Activated T-cell treated with anti-CD3 and anti-CD28 coated beads, Interleukin-2, amount 50 U/mL, for 1 hour (primary cell): ENCODE data around the gene MLLT10.

Experiments
- DNase-seq: peaks from one replicate; pipeline ENCODE4 v3.0.0-alpha.2; 2020

The MLLT10 gene

DNA sequence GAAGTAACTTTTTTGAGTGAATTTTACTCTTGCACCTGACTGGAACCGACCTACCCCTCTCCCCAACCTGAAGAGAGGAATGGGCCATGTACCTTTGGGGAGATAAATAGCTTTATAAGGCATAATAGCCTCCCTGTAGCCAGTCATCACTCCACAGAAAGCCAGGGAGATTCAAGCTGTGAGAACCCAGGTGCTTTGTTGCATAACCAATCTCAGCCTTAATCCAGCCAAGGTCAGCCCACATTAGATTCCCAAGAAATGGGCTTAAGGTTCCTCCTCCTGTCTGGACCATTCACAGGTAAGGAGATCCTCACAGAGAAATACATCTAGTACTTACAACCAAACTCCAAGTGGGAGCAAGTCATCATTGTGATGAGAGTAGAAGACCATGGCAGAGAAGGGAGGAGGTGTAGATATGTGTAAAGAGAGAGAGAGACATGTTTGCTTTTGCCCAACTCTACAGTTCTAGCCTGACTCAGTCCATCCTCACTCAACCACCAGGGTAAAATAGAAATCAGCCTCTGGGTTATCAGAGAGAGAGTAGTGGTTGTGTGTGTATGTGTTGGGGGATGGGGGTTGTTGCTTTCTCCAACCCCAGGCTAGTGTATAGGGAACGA is 32.2 kb upstream of the MLLT10 start:
- DNase-seq: no peak

DNA sequence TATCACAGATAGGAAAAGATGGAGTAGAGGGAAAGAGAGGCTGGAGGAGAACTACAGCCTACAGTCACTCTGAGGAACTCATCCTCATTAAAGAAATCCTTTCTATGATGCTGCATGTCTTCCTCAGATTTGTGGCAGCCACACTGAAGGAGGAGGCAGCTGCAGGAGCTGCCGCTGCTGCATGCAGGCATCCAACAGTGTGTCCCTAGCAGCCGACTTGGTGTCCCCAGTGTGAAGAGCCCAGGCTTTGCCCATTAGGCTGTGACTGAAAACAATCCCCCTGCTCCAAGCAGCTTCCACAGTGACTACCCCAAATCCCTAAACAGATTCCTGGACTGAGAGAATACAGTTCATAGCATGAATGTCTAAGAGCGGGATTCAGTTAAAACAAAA is 31.7 kb upstream of the MLLT10 start:
- DNase-seq: no peak

DNA sequence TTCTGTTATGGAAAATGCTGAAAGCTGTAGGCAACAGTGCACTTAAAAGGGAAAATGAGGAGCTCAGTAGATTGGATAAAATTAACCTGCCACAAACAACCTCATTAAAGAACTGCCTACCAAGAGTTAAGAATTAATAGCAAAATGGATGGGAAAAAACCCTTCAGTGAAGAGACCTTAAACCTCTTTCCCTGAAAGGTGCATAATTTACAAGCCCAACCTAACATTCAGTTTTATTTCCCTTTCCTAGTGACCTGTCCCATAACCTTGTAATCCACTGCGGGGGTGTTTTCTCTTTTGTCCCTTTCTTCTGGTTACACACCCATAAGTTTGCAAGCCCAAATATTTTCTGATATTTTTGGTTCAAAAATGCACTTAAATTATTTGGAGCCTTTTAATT is 30.5 kb upstream of the MLLT10 start:
- no peak for DNase-seq

DNA sequence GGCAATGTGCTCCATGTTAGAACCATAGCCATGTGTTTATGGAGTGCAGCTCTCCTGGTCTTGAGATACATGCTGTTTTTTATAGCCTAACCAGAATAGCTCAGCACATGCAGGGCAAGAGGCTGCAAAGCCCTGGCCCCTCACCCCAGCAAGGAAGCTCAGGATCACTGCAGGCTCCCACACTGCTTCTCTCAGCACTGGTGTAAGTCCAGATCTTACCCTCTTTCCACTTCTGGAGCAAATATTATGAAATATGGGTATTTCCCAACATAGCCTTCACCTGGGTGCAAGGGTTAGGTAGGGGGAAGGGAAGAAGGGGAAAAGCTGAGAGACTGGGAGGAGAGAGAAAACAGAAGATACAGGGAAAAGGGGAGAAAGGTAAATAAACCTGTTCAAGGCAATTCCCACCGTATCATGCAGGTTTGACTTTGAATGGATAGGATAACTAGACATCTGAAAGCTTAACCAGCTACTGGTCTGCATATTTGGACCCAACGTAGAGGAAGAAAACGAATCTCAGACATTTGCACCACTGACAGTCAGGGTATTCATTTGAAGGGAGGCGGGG is 28.2 kb upstream of the MLLT10 start:
- DNase-seq: no peak

DNA sequence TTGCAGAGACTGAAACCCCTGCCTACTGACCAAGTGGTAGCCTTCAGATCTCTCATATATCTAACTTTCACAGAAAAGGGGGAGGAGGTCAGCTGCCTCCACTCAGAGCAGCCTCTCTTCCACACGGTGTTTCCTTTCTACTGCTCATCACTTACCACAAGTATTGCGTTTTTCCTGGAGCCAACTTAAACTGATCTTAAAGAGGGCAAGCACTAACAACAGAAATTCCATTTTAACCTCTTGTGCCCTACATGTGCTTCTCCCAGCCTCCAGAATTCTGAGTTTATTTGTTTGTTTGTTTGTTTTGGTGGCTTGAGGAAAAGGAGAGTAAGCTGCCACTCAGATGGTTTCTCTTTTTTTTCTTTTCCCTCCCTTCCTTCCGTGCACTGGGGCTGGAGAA is 27.7 kb upstream of the MLLT10 start:
- no peak for DNase-seq

DNA sequence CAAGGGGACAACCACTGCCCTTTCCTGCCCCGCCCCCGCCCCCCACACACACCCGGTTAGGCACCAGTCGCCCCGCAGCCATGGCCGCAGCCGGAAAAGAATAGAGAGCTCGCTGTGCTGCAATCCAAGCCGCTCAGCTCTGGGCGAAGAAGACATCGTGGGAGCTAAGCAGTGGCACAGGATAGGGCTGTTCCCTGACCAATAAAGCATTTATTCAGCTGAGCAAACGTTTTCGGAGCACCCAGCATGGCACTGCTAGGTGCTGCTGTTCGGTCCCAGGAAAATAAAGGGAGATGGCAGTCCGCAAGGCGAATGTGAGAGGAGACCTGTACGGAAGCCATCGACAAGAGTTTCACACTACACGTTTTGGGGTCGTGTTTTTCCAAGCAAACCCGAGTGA is 26.9 kb upstream of the MLLT10 start:
- no peak for DNase-seq

DNA sequence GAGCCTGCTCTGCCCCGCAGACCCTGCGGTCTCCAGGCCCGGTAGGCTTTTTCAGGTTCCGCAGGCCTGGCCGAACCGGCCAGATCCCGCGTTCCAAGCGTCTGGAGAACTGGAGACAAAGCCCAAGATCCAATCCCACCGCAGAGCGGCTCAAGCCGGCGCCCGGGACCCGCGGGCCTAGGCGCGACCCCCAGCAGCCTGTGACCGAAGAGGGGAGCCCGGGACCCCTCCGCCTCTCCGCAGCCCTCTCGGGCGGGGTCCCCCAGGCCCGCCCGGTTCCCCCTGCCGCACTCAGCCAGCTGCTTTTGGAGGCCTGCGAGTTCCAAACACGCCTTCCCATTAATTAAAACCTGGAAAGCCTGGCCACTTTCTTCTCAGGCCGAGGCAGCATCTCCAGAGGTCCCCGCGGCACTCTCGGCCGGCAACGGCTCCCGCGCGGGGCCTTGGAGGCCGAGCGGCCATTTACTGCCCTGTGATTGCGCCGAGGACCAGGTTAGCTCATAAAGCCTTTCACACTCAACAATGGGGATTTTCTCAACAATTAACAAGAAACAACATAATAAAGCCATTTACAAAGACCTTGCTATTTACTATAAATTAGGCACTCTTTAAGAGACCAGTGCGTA is 25.2 kb upstream of the MLLT10 start:
- no peak for DNase-seq

DNA sequence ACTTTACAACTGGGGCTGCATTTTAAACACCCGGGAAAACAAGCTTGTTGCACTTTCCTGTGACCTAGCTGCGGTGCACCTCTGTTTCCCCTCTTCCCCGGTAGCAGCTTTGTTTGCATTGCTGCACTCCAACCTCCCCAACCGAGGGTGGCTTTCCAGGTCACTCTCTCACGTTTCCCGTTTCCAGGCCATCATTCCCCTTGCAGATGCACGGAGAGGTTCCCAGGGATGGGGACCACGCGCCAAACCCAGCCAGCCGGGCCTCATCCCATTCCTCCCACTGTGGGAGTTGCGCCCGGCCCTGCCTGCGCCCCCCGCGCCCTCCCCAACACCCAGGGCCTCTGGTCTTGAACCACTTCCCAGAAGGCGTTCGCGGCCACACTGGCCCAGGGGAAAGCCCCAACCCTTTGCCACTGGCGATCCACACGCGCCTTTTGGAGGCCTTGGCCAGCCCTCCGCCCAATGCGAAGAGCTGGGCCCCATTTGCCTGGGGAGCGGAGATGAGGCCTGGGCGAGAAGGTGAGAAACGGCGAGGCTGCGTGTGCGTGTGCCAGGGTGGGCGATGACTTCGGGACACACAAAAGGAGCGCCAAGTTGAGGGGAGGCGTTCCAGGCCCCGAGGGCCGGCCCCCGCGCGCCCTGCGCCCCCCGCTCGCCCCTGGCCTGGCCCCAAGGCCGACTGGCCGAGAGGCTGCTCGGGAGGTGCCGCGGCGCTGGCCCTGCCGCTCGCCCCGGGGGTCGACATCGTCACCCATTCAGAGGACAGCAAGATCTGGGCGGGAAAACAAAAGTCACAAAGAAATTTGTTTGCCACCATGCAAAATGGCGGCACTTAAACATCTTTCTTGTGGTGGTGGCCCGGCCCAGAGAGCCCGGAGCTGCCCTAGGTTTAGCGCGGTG is 24.4 kb upstream of the MLLT10 start:
- no peak for DNase-seq

DNA sequence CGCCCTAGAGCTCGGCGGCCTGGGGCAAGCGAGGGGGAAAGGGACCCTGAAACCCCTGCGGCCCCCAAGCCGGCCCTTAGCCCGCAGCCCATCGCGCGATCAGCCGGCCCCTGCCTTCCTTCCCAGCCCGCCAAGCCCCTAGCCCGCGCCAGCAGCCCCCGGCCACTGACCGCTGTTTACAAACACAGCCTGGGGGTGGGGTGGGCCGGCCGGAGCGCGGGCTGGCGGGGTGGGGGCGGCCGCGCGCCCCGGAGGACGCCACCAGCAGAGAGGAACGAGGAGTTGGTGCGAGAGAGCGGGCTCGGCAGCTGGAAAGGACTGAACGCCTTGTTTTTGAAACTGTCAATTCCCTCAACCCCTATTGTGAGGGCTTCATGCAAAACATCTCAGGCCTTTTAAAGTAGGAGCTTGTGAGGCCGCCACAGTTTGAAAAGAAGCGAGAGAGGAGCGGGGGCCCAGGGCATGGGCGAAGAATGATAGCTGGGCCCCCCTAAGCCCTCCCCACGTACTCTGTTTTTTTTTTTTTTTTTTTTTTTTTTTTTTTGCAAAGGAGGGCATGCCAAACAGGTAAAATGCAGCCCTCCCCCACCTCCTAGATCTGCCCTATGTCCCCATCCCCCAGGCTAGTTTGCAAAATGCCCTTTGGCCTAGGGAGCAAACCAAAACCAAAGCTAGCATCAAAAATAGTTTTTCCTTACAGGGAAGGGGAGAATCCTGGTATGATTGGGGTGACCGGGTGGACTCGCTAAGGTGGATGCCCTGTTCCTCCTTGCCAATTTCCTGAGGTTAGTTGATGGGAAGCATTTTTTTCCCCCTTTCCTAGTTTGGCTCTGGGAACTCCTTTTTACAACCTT is 23.6 kb upstream of the MLLT10 start:
- DNase-seq: no peak

DNA sequence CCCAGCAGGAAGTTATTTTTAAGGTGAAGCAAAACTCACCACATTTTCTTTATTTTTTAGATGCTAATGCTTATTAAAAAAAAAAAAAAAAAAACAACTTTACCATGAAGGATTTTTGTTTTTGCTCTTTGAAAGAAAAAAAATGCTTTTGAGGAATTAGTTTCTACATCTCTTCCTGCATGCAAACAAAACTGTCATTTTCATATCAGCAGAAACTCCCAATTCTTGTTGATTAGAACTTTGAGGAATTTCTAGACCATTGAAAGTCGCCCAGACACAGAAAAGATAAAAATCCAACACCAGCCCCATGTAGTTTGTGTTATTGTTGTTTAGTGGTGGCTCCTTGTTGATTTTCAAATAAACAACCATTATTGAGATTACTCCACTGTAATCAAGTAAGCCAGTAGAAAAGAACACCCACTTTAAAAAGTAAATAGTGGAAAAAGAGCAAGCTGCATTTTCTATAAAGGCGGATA is 22.9 kb upstream of the MLLT10 start:
- DNase-seq: no peak

DNA sequence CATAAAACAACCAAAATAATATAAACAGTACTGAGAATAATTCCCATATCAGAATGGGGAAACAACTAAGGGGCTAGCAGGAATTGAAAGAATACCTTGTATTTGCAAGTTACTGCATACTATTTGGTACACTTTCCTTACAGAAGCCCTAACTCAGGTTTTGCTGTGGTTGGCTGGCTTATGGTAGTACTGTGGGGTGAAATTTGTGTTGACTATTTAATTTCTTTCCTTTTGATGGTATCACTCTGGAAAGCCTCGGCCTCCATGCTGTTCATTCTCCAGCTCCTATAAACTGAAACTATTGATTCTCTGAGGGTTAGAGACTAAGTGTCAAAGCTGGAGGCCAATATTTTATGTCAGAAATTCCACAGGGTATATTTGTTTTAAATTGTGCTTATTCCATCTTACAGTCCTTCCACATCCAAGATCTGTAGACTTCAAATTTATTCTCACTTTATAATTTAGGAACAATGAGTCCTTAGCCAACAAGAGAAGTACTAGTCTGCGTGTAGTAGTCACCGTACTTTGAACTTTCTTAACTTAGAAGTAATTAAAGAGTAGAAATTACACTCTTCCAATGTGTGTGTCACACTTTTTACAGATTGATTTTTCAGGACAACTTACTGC is 22.0 kb upstream of the MLLT10 start:
- no peak for DNase-seq

DNA sequence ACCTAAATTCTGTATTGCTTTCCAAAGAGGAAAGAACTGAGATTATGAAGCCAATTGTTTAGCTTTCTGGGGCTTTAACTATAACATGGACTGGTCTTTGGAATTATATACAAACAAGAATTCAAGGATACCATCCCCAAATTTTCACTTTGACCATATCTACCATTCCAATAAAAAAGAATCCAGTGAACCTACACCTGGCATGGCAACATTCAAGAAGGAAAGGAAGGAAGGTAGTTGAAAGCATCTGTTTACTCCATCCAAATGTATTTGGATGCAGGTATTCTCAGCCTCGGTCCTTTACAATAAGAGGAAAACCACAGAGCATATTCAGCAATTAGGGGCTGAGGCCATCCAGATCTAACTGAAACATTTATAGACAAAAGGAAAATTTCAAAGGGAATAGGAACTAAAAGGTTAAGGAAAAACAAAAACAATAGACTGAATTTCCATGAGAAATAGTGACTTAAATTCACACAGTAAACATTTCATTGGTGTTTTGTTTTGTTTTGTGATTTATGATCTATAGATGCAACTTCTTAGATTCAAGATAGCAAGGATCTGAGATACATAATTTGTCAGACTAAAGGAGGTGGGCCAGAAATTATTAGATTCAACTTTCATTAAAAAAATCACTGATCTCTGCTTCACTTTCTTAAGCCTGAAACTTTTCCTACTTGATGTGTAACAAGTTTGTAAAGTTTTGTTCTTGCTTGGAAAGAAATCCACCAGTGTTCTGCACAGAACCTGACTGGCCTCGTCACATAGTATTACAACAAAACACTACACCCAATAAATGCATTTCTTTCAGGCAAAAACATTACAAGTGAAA is 21.2 kb upstream of the MLLT10 start:
- no peak for DNase-seq

DNA sequence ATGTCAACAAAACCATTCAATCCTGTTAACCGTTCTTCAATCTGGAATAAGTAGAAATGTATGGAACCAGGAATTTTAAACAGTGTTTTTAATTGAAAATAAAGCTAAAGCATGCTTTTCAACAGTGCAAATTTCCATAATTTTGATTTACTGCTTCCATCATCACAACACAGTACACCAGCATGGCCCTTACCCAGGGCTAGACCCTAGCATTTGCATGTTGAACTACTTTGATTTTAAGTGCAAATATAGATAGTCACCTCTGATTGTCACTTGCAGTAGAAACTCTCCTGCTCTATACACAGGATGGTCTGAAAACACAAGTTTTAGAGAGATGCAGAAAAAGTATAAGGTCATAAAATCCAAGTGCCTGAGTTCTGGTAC is 20.6 kb upstream of the MLLT10 start:
- no peak for DNase-seq

DNA sequence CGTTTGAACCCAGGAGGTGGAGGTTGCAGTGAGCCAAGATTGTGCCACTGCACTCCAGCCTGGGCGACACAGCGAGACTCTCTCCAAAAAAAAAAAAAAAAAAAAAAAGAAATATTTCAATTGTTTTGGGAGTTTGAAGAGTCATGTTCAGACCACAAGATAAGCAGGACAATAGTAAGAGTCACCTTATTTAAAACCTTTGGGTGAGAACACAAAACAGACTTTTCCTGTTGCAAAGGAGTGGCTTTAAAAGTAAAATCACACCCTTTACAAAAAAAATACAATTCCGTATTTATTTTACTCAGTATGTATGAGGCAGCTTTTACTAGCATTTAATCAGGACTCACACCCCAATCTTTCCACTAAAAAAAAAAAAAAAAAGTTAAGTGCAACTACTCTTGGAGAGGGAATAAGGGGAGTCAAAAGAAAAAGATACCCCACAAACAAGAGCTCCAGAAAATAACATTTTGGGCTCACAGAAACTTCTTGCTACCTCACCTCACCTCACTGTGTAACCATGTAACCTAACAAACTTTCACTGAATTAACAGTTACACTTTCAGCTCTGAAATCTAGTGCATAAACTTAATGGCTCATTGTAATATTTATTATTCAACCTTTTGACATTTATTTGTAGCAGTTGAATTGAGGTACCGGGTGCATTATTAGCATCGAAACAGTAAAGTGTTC is 19.8 kb upstream of the MLLT10 start:
- DNase-seq: no peak

DNA sequence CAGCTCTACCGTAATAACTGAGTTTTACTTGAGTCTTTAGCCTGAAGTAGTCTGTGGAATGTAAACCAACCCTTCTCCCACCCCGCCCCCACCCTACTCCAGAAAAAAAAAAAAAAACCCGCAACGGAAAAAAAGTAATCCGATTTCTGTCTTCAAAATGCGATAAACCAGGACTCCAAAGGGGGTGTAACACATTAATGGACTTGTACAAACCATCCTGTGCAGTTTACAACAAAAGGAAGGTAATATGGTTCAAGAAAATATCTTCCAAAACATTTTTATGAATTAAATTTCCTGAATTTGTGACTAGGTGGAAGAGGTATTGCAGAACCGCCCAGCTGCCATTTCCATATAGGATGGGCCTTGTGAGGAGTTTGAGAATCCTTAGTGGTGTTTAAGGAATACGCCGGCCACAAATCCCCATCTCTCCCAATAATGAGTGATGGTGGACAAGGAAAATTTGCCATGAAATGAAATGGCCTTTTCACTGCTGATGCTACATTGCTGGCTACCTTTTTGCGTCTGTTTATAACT is 19.1 kb upstream of the MLLT10 start:
- no peak for DNase-seq

DNA sequence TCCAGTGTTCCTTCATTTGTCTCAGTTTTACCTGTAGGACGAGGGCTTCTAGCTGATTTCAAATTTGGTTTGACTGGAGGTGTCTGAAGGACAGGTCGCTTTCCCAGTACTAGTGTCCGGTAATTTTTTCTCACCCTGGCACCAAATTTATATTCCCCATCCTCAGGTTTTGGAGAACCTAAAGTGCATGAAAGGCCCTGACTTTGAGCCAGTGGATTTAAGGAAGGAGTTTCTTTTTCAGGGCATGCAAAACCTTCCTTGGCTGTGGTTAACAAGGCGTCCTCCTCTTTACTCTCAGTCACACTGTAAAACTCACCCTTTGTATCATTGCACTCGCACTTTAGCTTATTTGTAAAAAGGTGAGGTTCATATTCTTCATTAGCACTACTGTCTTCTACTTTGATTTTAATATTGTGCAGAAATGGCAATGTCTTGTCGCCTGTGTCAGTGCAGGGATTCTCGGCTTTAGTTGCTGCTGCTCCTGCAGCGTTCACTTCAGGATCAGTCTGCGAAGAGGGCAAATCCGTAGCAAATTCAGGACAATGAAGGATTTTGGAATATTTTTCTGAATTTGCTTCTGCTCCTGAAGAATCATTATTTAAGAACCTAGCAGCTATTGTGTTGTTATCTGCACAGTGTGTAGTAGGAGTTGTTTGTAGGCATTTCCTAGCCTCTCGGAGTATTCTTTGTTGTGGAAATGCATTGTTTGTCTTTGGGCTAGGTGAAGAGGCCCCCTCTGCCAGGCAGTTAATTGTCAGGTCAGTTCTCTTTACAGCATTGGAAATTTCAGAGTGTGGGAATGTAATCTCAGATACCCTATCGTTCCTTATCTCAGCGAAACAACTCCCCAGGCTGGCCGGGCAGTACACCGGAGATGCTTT is 18.4 kb upstream of the MLLT10 start:
- DNase-seq: no peak

DNA sequence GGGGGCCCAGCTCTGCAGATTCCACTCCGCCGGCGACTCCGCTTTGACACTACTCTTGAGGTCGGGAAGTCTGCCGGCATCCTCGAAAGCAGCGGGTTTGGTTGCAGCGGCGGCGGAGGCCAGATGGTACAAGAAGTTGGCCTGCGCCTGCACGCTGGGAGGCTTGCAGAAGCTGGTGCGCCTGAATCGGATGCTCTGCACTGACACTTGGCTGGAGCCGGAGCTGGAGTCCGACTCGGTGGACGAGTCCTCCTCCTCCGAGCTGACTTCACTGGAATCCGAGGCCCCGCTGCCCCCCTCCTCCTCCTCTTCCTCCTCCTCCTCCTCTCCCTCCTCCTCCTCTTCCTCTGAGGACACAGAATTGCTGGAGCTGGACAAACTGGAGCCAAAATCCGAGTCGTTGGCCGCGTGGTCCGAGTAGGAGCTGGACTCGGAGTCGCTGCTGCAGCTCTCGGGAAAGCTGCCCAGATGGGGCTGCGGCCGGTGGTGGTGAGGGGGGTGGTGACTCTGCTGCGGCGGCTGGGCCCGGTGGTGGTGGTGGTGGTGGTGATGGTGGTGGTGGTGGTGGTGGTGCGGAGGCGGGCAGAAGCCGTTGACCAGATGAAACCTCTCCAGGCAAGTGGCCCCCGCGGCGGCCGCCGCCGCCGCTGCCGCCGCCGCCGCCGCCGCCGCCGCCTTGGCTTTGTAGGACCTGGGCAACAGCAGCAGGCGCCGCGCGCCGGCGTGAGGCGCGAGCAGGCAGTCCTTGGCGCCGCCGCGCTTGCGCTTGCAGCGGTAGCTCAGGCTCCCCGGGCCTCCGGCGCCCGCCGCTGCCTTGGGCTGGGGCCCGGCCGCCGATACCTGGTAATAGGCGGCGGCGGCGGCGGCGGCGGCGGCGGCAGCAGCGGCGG is 17.5 kb upstream of the MLLT10 start:
- peak; percentile 67 for DNase-seq
